ENCODE measurements around the gene GRID2.
A peak's percentile ranks its signal among the peaks of the same experiment; 100 is the strongest.

The GRID2 gene

DNA sequence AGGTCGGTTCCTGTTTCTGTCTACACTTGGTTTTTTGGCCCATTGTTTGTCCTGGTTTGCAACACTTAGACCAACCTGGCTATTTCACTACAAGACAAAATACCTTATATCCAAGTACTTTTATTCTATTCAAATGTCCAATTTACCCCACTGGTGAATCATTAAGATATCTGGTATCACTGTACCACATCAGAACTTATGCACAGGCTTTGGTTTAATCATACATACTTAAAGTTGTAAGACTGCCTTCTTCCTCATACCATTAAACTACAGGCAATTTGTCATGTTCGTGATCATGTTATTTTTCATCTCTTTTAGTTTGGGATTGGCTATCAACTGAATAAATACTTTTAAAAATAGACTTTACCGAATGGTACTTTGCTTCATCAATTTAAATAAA is 1471.8 kb downstream of the GRID2 start:
- no peak for DNase-seq

- DNase-seq: no peak
Measured at GRCh38 chr4:93776386-93777080, 1472.8 kb downstream of the GRID2 start.

- DNase-seq: no peak
Measured at GRCh38 chr4:93777081-93777460, 1473.3 kb downstream of the GRID2 start.

- DNase-seq: no peak
Measured at GRCh38 chr4:93779228-93779627, 1475.5 kb downstream of the GRID2 start.

DNA sequence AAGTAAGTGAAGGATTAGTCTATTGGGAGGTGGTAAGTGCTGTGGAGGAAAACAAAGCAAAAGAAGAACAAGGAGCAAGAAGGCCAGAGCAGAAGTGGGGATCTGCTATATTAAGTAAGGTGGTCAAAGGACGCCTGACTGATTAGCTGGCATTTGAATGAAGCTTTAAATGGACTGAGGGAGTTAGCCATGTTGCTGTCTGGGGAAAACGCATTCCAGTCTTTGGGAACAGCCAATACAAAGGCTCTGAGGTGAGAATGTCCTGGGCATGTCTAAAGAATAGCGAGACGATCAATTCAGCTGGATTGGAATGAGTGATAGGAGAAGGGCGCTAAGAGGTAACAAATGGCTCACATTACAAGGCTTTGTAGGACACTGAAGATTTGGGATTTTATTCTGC is 1476.3 kb downstream of the GRID2 start:
- no peak for DNase-seq

GRCh38 chr4:93781198-93781597 is 1477.4 kb downstream of the GRID2 start:
- no peak for DNase-seq

GRCh38 chr4:93786149-93786548 is 1482.4 kb downstream of the GRID2 start:
- no peak for DNase-seq

DNA sequence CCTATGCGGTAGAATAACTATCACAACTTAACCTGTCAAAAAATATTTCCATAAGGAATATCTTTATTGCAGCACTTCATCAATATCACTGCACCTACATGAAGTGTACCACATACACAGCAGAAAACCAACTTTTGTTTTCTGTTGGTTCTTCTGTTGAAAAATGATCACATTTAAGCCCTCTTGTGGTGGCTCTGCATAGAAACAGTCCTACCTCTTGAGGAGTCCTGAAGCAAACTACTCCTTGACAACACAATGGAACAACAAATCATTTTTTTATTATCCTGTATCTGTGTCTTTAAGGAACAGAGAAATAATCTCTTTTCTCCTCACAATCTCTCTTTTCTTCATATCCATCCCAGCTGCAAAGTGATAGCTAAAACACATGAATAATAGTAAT is 1484.9 kb downstream of the GRID2 start:
- DNase-seq: peak in 1 of 2 experiments; percentile 17

- DNase-seq: peak; percentile 8 to 55
Measured at GRCh38 chr4:93791570-93792195, 1487.9 kb downstream of the GRID2 start.

DNA sequence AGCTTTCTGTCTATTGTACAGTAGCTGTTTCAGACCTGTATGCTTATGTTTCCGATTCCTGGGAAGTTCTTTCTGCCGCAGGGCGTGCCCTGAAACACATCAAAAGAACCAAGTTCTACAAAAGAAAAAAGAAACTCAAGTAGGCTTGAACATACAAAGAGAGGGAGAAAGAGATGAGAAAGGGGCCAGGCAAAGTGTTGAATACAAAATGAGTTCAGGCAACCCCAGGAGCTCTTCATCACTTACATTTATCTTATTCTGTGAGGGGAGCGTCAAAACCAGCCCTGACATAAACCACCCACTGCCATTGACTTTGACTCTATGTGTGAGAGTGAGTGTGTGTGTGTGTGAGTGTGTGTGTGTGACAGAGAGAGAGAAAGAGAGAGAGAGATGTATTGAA is 1498.3 kb downstream of the GRID2 start:
- no peak for DNase-seq

- no peak for DNase-seq
Measured at GRCh38 chr4:93809773-93810172, 1506.0 kb downstream of the GRID2 start.

- no peak for DNase-seq
Measured at GRCh38 chr4:93810340-93810992, 1506.7 kb downstream of the GRID2 start.

DNA sequence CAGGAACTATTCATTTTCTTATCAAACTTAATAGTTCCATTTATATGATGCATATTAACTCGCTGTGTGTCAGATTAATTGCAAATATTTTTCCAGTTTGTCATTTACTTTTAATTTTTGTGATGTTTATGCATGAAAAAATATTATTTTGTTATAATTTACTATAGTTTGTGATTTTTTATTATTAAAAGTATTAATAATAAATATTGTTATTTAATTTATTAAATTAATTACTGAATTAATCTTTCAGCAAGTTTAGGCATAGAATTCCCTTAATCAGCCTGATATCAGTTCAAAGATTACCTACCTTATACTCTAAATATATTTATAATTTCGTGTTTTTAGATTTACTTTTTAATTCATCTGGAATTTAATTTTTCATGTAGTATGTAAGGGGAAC is 1509.3 kb downstream of the GRID2 start:
- DNase-seq: no peak

DNA sequence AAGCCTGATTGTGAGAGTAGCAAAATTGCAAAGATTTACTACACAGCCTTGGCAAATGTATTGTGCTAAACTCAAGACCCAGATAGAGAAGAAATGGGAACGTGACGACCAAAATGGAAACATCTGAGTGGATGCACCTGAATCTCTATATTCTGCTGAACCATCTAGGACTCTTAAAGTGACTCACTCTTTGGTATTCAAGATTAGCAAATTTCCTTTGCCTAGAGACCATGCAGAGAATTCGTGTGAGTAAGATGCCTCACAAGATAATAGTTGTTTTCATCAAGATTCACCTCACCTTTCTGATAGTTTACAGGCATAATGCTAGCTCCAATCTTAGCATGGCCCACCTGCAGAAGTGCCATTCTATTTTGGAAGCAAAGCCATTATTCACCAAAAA is 1510.4 kb downstream of the GRID2 start:
- no peak for DNase-seq

GRCh38 chr4:93814722-93815121 is 1511.0 kb downstream of the GRID2 start:
- no peak for DNase-seq

Data from NCI-H526 (cell line).